GM19238 (cell line): ENCODE results near the gene SELE.

Source experiments
- DNase-seq: peaks from one replicate; pipeline ENCODE4 v3.0.0; 2011; ENCODE audit warnings: low spot score; ENCODE audit not compliant: insufficient read length

Gene SELE, protein sequence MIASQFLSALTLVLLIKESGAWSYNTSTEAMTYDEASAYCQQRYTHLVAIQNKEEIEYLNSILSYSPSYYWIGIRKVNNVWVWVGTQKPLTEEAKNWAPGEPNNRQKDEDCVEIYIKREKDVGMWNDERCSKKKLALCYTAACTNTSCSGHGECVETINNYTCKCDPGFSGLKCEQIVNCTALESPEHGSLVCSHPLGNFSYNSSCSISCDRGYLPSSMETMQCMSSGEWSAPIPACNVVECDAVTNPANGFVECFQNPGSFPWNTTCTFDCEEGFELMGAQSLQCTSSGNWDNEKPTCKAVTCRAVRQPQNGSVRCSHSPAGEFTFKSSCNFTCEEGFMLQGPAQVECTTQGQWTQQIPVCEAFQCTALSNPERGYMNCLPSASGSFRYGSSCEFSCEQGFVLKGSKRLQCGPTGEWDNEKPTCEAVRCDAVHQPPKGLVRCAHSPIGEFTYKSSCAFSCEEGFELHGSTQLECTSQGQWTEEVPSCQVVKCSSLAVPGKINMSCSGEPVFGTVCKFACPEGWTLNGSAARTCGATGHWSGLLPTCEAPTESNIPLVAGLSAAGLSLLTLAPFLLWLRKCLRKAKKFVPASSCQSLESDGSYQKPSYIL

DNA sequence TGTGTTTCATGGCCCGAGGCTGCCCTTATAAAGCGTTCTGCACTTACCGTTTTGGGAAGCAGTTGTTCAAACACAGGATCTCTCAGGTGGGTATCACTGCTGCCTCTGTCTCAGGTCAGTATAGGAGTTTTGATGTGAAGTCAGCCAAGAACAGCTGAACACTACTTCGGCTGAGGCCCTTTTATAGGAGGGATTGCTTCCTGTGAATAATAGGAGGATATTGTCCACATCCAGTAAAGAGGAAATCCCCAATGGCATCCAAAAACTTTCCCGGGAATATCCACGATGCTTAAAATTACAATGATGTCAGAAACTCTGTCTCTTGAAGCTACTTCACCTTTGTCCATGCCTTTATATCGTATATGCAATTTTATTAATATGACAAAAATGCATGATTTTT is at the start of gene SELE:
Gene SELE (minus strand): TSS at position 156 of the 400 bp plus-strand sequence. CDS start 467 bp downstream, outside the sequence.
- DNase-seq = no peak

DNA sequence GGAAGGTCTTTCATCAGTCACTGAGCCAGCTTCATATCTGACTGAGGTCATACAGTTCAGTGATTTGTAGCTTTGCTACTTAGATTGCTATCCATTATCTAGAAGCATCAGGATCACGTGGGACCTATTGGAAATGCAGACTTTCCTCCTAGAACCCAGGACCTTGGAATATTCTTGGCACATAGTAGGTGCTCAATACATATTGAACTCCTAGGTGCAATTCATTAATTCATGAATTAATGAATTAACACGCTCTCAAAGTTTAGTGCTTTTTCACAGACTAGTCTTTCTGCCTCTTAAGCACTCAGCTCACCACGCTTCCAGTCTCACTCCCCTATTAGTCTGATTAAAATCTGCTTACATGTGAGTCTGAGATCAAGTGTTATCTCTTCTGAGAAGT is 48.7 kb upstream of the SELE start:
- no peak for DNase-seq

DNA sequence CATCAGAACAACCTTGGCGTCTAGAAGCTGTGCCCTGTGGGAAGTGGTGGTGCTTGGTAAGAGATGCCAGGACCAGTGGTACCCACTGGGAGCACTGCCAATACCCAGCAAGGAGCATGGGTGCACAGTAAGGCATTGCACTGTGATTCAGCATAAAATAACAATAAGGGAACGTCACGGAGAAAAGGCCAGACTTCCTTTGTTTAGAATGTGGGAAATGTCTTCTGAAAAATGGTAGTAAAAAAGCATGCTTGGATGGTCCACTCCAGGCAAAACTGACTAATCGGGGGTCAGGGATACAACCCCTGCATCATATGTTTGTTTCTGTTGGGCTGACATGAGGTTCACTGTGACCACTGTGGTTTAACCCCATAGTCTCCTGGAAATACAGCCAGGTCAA is 46.1 kb upstream of the SELE start:
- no peak for DNase-seq

DNA sequence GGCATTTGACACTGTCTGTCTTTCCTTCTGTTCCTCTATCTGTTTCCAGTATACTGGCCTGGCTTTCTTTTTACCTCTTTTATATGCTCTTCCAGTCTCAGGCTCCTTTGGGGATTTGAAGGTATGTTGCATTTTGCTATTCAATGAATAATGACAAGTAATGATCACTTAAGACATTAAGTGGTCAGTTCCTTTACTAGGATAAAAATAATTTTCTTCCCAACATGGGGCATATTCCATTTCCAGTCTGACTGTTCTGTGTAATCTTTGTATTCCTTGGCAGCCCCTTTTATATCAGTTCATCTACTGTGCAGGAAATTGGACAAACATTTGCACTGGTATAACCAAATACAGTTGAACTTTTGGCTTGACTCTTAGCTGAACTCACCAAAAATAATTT is 45.3 kb upstream of the SELE start:
- no peak for DNase-seq

DNA sequence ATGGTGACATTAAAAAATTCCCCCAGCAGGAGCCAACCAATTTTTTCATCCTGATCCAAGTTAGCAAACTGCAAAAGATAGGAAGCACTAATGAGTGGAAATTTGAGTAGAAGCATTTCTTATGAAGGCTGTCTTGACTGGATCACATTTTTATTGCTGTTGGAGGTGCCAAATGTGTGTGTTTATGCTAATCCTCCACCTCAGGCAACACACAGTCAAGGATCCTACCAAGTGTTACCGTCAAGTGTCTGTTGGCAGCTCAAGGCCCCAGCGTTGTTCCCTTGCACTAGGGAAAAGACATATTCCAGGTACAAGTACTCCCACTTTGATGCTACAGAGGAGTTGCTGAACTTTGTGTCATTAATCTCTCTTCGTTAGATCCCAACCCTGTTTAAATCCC is 42.6 kb upstream of the SELE start:
- no peak for DNase-seq

DNA sequence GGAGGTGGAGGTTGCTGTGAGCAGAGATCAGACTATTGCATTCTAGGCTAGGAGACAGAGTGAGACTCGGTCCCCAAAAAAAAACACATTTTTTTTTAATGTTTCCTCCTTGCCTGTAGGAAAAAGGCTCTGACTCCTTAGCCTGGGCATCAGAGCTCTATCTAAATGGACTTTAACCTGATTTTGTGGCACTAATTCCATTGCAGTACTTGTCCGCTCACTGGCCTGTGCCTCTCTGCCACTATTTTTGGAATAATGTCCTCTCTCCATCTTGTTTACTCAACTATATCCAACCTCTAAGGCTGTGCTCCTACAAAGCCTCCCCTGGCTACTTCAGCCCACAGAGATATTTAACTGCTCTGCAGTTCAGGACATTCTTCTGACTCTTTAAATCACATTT is 34.3 kb upstream of the SELE start:
- DNase-seq = no peak

DNA sequence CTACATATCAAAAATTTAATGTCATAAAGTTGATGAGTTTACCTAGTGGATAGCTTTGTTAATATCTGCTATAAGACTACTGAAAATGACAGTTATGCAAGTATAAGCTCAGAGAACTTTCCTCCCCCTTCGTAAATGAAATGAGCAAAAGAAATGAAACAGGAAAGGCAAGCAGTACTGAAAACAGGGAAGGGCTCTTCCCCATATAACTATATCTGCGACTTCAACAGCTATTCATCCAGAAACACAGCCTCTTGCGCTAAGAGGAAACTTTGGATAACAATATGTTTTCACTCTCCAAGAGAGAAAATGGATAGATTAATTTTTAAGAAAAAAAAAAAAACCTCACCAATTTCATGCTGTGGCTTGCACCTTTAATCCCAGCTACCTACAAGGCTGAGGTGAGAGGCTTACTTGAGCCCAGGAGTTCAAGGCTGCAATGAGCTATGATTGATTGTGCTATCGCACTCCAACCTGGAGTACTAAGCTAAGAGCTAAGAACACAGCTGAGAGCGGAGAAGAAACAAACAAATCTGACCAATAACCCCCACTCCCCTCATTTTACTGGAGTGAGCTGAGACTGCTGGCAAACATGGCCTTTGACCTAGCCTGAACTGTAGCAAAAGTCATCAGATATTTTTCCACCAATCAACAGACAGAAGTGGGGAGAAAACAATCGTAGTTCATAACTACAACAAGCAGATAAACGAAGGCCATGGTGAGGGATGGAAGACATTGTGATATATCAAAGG is 31.9 kb upstream of the SELE start:
- DNase-seq = no peak

DNA sequence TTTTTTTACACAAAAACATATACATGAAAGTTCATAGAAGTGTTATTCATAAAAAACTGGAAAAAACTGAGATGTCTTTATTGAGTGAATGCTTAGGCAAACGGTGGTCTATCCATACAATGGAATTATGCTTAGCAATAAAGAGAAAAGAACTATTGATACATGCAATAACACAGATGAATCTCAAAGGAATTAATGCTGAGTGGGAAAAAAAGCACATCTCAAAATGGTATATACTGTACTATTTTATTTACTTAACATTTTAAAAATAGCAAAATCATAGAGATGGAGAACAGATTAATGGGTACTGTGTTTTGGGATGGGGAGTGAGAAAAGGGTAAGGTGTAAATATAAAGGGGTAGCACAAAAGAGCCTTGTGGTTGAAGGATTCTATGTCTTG is 31.0 kb upstream of the SELE start:
- DNase-seq = no peak

DNA sequence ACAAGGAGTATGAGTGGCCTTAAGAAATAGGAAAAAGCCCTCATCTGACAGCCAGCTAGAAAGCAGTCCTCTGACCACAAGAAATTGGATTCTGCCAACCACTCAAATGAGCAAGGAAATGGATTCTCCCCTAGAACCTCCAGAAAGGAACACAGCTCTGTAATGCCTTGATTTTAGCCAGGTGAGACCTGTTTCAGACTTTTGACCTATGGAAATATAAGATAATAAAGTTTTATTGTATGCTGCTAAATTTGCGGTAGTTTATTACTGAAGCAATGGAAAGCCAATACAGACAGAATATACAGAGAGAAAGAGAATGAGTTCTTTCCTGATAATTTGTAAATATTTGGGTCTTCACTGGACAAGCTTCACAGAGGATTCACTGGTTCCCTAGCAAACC is 28.8 kb upstream of the SELE start:
- DNase-seq = no peak

DNA sequence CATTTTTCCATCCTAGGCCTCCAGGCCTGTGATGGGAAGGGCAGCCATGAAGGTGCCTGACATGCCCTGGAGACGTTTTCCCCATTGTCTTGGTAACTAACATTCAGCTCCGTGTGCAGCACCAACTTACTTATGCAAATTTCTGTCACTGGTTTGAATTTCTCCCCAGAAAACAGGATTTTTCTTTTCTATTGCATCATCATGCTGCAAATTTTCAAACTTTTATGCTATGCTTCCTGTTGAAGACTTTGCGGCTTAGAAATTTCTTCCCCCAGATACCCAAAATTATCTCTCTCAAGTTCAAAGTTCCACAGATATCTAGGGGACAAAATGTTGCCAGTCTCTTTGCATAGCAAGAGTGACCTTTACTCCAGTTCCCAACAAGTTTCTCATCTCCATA is 25.2 kb upstream of the SELE start:
- DNase-seq = no peak

DNA sequence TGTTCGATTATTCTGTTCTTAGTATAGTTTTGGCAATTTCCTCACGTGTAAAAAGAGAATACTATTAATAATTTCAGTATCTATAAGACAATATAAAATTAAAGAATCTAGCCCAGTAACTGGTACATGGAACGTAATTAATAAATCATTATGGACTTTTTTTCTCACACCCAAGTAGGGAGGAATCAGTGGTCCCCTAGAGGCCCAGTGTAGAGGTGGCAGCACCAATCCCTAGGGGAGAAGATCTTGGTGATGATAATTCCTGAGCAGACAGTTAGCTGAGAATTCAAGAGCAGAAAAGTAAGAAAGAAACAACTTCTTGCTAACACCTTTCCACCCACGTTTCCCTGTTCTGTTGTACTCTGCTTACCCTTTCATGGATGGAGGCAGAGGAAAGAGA is 19.7 kb upstream of the SELE start:
- no peak for DNase-seq

DNA sequence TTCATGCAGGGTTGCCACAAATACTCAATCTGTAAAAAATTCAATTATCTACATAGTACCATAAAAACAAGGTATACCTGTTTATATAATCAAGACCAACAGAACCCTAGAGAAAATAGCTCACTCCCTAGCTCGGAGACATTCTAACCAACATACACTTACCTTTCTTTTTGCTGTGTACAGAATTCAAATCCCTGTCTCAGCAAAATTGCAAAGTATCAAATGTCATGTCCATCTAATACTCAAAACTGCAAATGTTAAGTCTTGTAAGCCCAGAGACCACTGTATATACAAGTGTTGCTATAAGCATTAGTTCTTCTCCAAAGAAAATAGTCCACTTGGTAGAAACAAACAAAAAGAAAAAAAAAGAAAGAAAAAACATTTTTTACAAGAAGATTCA is 16.2 kb upstream of the SELE start:
- no peak for DNase-seq

DNA sequence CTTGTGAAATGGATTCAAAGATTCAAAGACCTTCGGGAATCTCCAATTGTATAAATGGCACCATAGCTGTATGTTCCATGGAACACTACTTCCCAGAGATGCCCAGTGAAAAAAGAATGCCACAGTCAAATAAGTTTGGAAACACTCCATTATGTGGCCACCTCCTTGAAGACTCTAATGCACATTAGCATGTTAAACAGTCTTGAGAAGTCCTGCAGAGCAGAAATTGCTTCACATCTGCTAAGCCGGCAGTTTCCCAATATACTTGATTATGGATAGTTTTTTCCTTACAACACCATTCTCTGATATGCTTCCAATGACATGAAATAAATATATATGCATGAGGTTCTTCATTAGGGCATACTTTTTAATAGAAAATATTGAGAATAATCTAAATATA is 12.7 kb upstream of the SELE start:
- no peak for DNase-seq

DNA sequence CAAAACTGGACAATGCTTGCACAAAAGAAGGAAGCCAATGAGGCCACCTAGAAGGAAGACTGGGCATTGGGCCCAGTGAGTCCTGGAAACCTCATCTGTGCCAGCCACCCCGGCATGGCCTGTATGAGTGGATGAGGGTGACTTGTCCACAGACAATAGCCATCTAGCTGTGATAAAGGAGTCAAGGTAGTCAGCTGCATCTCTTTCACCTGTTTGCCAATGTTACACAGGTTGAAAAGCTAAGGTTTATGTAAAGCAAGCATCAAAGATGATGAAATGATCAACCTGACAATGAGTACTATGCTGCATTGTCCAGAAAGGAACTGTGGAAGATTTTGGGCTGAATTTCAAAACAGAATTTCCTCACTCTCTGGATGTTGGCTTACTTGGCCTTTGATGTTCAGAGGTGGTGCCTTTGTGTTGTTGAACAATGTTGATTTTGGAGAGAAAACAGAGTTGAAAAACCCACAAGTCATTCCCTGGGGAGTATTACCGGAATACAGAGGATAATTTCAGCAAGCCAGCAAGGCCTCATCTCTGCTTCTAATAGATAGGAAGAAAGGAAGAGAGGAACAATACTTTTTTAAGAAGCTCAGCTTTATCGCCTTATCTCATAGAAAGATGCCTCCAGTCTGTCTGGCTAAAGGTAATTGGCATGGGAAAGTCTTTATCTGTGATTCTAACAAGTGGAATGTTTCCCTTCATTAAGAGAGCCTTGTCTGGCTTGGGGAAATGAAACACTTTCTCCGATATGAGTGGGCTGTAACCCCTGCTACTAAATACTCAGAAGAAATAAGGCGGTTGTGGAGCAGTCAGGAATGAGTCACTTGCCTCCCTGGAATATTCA is 11.4 kb upstream of the SELE start:
- DNase-seq = no peak

DNA sequence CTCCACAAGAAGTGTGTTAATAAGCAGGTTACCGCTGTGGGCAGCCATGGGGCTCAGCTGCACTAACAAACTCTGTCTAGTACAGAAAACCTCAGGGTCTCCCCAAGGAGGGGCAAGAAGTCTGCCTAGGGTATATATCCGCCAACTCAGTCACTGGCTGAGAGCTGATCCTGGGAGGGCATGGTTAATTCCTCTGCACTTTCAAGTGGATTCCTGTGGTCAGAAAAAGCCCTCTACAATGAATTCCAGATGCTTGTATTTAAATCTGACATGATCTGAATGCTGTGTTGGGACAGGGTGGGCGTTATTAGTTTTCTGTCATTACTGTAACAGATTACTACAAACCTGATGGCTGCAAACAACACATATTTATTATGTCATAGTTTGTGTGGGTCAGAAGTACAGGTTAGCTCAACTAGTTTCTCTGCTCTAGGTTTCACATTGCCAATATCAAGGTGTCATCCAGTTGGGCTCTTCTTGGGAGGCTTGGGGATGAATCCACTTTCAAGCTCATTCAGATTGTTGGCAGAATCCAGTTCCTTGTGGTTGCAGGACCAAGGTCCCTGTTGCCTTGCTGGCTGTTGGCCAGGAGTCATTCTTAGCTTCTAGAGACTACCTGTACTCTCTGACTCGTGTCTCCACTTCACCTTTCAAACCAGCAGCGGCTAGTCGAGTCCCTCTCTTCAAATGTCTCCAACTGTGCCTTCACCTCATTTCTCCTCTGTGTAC is 8.0 kb upstream of the SELE start:
- no peak for DNase-seq

DNA sequence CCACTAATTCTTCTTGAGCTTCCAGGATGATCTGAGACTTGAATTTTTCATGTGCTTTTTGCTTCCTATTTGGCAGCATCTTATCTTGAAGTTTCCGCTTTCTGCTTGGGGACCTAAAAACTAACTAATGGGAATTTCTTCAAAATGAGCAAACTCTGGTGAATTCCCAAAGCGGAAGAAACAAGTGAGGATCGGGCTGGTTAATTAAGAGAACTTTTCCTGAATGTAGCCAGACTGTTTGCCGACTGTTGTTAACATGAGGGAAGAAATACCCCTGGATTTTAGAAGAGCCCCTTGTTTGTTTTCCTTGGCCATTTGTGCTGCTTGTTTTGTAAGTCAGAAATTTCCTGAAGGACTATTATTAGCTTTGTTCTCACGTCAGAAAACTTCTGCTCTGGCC is 6.1 kb upstream of the SELE start:
- DNase-seq = no peak

DNA sequence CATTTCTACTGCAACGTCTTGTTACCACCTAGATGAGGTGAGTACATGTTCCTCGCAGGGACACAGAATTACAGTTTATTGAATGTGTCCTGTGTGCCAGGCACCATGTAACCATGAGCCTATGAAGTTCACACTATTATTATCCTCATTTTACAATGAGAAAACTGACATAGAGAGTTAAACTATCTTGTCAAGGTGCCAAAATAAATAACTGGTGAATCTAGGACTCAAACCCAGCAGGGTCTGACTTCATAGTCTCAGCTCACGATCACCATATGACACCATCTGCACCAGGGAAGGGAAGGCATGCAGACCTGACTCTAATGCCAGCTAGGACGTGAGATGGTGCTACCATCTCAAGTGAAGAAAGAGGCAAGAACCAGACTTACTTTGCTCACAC is 2.4 kb downstream of the SELE start:
- DNase-seq = no peak

DNA sequence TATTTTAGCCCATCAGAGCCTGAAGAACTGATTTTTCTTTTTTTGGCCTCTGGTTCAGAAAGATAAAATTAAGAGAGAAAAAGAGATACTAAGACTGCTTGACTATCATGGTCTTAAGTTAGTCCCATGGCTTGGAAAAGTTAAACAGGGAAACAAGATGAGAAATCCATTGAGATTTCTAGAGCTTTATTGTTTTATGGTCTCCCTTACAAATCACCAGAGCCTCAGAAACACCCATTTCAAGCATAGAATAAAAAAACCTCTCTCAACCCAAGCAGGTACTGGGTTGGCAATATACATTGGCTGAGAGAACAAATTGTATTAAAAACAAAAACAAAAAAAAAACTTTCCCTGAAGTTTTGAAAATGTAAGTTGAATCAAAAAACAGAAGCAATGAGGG is 3.9 kb downstream of the SELE start:
- no peak for DNase-seq

DNA sequence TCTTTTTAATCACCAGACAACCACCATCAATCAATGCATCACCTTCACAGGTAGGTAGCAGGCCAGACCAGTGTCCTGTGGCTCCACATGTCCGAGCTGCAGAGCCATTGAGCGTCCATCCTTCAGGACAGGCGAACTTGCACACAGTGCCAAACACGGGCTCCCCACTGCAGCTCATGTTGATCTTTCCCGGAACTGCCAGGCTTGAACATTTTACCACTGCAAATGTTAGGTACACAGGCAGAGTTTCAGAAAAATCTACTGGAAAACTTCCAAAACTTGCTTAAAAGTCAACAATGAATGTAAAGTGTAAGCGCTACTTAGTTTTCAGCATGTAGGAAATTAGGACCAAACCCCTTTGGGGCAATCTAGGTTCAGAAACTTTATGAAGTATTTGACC is 6.6 kb downstream of the SELE start:
- no peak for DNase-seq

DNA sequence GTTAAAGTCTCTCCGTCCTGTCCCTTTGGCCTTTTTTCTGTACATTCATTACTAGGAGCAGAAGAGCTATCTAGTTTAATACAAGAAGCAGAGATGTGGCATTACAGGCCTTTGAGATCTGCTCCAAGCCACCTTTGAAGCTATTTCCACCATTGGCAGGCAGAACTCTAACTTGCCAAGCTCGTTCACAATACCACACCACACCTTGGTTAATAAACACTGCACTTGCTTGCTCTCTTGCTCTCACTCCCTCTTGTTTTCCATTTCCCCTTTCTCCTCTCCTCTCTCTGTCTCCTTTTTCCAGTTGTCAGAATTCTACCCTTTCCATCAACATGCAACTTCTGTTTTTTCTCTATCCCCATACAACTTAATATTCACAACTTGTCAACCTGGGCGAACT is 7.0 kb downstream of the SELE start:
- no peak for DNase-seq

DNA sequence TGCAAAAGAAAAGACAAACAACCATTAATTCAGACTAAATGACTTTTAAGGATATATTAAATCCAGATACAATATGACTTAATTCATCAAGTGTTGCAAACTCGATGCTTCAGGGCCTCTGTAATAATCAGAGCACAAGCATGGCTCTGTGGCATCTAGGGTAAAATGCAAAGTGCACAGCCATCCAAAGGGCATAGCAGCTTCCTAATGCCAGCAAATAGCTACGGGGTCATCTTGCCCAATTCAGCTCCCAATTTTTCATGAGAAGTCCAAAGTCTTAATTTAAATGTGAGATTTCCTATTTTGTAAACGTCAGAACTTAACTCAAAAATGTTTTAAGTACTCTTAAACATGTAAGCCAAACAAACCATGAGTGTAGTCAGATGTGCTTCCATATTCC is 7.9 kb downstream of the SELE start:
- DNase-seq = no peak
